Stimulated activated CD4-positive, alpha-beta T cell treated with anti-CD3 and anti-CD28 coated beads, Interleukin-12 subunit alpha, Interleukin-12 subunit beta, amount 100 ng/mL, for 4 hours (primary cell): ENCODE results near the gene POLR2C.
"Not testable (repeated sequence)": the region's sequence is repeated elsewhere in the genome, so short reads cannot be mapped to it uniquely, and the experiment has no call there.

Source experiments
- DNase-seq: peaks from one replicate; pipeline ENCODE4 v3.0.0-alpha.2; 2020

Gene POLR2C

DNA sequence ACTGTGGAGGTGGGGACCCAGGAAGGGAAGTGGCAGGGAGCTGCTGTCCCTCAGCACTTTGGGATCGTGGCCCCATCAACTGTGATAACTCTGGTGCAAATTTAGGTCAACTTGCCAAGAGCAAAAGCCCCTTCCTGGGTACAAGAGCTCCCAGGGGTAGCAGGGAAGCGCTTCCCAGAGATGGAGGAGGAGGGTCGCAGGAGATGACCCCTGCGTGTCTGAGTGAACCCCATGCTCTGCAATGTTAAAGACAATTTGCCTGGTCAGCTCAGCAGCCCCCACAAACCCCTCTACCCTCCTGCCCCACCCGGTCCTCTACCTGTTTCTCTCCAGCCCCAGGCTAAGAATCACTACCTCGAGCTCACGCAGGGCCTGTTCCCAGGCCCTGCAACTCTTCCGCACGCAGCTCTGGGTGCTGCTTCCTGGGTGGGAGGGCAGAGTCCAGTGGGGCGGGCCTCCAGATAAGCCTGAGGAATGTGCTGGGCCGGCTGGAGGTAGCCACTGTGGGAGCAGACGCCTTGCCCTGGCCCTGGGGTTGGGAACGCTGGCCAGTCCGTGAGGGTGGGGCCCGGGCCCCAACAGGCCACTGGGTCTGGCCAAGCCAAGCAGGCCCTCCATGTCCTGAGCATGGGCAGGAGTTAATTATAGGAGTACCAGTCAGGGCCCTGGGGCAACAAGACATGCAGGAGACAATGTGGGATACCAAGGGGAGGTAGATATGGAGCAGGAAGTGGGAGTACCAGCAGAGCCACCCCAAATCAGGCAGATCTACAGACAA, 17.7 kb downstream of the POLR2C start:
- DNase-seq, result no peak

DNA sequence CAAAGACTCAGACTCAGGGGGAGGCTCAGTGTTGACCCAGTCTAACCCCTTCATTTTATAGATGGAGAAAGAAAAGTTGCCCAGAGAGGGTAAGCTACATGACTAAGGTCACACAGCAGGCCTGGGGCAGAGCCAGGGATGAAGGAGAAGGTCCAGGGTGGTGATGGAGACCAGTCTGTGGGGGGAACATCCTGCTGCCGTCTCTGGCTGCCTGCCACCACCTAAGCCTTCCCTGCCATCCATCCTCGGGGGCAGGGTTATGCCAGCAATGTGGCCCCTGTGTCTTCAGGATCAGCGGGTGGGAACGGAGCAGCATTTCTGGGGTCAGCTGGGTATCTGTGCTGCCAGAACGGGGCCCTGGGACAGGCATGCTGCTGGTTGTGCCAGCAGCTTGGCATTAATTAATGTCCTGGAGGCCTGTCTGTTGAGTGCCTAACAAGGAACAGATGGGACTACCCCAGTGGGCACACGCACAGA, 18.3 kb downstream of the POLR2C start:
- no peak for DNase-seq

DNA sequence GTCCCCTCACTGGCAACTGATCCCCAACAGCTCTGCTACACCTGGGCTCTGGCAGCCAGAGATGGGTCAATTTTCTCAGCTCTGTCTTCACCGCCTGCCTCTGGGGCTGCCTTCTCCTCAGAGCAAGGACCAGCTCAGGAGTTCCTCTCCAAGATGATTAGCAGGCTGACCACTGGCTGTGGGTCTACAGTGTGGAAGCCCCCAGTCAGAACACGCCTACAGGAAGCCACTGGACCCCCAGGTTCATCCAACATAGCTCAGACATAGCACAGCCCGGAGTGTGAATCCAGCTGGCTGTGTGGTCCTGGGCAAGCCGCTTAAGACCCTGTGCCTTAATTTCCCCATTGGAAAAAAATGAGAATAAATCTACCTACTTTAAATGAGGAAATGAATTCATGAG, 18.9 kb downstream of the POLR2C start:
- DNase-seq, result no peak

DNA sequence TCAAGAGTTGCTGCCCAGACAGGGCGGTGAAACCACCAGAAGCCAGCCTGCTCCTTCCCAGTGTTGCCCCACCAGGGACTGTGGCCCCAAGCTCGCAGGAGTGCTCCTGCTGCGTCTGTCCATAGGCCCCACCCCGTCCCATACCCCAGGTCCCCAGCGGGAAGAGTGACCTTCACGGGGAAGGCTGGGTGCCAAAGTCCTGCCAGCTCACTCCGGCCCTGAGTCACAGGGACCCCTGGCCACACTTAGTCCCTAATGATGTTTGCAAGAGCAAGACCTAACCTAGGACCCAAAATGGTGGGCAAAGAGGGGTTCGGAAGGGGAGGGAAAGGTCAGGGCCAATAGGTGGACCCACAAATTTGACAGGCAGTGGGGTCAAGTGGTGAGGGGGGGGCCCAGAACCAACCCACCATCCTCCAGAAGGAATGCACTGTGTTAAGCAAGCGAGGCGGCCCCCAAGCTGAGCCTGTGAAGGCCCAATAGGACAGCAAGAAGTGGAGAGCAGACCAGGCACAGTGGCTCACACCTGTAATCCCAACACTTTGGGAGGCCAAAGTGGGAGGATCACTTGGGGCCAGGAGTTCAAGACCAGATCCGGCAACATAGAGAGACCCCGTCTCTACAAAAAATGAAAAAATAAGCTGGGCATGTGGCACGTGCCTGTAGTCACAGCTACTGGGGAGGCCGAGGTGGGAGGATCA, 20.5 kb downstream of the POLR2C start:
- DNase-seq, result no peak

DNA sequence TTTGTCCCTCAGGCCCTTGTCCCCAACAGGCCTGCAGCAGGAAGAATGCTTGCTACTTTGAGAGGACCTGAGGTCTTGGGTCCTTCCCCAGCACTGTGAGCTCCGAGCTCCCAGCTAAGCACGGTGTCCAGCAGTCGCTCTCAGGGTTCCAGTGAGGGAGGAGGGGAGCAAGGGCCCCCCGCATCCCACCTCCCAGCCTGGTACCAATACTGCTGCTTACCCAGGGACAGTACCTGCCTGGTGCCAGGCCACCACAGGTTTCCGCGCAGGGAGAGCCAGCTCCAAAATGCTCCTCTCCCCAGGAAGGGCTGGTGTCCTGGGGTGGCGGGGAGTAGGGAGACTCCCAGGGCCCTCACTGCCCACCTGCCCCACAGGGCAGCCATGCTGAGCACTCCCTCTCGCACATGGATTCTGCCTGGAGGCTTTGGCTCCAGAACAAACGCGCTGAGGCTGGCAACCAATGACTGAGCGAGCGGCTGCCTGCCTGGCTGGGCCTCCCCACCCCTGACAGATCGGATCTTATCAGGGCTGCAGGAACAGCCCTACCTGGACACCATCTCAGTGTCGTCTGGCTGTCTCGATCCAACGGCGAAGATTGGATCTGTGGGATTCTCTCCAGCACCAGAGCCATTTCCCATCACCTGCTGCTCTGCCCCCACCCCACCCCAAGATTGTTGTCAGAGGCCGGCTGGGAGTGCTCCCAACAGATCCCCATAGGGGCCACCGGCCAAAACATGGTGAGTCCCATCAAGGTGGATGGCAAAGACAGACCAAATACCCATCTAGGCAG, 21.4 kb downstream of the POLR2C start:
- no peak for DNase-seq

DNA sequence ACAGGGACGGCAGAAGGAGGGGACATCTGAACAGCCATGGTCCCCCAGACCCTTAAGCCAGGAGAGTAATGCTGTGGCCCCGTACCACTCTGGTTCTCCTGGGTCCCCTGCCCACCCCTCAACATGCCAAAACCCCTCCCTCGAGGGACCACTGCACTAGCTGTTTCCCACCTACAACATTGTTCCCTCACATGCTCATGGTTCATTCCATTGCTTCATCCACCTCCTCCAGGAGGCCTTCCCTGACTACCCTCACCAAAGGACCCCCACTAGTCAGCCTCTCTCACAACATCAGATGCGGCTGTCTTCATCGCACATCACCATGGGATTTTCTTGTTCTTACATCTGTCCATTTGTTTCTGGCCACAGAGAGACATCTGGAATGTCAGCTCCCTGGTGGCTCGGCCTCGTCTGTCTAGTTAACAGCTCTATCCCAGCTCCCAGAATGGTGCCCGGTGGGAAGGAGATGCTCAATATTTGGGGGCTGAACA, 22.1 kb downstream of the POLR2C start:
- DNase-seq, result no peak

DNA sequence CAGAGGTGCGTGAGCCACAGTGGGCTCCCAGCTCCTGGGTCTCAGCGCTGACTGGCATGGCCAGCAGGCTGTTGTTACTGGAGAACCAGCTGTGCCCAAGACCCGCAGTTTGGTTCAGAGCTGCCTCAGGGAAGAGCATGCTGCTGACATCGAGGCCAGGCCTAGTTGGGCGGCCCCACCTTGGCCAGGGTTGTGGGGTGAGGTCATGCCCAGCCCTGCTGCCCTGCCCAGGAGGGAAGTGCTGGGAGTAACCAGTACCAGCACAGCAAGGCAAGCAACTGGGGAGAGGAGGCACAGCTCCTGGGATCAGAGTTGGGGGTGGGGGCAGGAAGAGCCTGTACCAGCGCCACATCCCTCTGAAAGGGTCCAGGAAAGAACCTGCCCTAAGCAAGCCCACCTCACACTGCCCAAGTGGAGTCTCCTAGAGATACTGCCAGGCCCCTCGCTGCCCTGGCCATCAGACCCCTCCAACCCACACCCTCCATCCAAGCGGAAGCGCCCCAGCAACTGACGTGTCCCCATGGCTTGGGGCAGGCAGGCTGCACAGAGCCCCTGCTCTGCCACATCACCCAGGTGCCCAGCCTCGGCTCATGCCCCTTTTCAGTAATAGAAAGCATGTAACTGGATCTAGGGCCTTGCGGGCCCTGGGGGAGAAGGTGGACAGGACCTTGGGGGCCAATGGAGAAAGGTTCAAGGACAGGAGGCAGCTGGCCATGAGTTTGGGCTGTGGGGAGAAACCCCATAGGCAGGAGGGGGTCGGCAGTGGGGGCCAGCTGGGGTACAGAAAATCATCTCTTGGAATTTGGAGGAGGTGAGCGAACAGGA, 22.8 kb downstream of the POLR2C start:
- DNase-seq, result no peak

DNA sequence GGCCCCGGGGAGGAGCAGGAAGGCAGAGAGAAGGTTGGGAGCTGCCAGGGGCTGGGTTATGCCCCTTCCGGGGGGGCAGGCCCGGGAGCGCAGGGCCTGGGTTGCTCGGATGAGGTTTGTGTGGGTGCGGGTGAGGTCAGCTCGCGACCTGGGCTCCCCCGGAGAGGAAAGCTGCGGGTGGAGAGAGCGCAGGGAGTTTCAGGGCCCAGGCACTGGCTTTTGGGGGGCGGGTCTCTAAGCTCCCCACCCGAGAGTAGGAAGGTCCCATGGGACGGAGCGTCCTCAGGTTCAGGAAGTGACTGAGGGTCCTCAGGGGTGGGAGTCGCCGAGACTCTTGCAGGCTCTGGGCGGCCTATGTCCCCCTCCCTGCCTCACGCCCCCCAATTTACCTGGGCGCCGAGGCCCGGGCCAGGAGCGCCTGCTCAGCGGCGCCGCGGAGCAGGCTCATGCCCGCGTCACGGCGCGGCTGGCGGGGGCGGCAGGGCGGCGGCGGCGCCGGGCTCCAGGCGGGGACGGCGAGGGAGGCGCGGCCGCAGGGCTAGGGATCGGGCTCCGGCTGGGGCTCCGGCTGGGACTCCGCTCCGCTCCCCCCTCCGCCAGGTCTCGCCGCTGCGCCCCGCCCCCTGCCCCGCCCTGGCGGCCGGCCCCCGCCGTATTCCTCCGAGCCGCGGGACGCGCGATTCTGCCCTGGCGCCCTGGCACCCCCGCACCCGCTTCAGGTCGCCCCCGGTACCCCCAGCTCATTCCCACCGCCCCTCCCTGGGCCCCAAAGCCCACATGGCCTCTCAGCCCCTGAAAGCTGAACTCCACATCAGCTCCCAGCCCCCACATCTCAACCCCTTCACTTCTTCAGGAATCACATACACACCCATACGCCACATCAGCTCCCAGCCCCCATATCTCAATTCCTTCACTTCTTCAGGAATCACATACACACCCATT, 23.7 kb downstream of the POLR2C start, which contains the start of gene DOK4:
DOK4 (minus strand) TSS at position 578 of the 942 bp plus-strand sequence. CDS start 6,986 bp downstream, outside the sequence.
- peak; percentile 82 for DNase-seq

DNA sequence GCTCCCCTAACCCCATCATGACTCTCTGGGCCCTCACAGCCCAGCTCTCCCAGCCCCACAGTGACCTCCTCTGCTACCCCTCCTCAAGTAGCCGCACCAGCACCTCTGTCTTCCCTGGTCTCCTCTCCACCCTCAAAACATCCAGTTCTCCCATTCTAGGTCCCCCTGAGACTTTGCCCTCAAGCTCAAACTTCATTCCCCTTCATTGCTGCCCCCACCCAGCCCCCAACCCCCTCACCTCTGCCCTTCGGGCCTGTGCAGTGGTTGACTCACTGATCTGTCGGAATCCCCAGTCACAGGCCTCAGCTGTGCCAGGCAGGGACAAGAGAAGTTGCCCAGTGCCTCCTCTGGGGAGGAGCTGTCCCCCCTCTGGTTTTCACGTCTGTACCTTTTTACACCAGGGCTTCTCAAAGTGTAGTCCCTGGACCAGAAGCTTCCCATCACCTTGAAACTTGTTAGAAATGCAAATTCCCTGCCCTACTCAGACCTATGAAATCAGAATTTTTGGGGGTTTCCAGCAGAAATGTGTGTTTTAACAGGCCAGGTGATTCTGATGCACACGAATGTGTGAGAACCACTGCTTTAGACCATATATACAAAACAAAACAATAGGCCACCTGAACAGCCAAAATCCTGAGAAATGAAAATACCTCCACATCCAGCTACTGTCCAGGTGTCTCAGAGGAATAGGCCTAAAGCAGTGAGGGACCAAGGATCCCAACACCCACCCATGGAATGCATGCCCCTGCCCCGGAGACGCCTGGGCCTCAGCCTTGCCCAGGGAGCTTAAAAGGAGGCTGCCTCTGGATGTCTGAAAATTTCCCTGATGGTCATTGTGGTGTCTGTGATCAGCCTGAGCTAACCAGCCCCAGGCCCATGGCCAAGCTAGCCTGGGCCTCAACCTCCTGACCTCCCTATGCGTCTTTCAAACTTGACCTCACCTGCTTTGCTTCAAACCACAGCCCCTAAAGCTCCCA, 24.7 kb downstream of the POLR2C start:
- DNase-seq, result no peak

DNA sequence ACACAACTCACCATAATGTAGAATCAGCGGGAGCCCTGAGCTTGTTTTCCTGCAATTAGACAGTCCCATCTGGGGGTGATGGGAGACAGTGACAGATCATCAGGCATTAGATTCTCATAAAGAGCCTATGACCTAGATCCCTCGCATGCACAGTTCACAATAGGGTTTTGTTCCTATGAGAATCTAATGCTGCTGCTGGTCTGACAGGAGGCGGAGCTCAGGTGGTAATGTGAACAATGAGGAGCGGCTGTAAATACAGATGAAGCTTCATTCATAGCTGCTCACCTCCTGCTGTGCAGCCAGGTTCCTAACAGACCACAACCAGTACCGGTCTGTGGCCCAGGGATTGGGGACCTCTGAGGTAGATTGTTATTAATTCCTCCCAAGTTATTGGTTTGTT, 26.8 kb downstream of the POLR2C start:
- DNase-seq, result no peak

DNA sequence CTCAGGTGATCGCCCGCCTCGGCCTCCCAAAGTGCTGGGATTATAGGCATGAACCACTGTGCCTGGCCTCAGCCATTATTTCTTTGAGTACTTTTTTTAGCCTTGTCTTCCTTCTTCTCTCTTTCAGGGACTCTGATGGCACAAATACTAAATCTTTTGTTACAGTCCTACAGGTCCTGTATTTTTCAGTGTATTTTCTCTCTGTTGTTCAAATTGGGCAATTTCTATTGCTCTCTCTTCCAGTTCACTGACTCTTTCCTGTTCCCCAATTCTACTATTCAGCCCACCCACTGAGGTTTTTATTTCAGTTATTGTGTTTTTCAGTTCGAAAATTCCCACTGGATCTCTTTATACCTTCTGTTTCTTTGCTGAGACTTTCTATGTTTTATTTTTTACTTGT, 31.3 kb downstream of the POLR2C start:
- no peak for DNase-seq

DNA sequence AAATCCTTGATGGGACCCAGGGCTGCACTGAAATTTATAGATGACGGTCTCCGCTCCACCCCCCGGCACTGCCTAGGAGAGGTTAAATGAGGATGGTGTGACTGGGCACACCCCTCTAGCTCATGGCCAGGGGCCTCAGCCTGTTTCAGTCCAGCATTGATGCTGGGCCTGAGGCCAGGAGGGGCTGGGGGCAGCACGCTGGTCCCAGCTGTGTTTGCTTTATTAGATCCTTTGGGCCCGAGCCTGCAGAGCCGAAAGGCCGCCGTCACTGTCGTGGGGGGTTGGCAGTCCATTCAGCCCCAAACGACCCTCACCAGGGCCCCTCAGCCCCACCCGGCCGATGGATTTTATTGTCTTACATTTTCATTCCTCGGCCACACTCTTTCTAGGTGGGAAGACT, 34.6 kb downstream of the POLR2C start:
- no peak for DNase-seq

DNA sequence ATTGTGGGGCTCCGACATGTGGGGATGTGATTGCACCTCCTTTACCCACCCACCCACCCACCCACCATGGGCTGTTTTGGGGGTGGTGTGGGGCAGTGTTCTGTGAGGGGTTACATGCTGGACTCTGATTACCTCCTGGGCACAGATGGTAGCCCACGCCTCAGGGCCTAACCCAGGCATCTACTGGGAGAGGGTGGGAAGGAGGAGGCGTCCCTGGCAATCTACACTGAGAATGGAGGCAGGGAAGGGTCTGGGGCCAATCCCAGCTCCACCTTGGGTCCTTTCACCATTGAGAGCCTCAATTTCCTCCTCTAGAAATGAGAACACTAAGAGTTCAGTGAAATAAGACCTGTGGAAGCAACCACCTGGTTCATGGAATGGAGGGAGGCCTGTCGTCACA, 35.6 kb downstream of the POLR2C start:
- DNase-seq, result no peak

DNA sequence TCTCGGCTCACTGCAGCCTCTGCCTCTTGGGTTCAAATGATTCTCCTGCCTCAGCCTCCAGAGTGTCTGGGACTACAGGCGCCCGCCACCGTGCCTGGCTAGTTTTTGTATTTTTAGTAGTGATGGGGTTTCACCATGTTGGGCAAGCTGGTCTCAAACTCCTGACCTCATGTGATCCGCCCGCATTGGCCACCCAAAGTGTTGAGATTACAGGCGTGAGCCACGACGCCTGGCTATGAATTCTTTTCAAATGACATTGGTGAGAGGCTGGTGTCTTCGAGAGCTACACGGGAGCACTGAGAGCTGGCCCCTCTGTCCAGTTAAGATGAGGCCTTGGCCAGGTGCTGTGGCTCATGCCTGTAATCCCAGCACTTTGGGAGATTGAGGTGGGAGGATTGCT, 37.5 kb downstream of the POLR2C start:
- DNase-seq, result not testable (repeated sequence)

DNA sequence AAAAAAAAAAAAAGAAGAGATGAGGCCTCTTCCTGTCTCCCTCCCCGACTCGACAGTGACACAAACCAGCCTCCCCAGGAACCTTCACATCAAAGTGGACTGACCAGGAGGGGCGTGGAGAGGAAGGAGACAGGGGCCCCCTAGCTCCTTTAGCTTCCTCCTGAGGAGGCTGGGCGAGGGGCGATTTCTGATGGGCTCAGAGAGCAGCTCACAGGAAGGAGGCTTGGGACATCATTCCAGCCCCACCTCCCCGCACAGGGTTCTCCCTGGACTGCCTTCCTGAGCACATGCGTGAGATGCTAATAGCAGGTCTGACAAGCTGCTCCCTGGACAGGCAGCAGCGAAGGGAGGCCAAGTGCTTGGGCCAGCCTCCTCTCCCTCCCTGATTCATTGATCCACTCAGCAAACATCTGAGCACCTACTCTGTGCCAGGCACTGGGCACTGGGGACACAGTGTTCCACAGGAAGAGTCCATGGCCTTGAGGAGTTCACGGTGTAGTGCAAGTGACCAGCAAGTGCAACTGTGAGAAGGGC, 38.2 kb downstream of the POLR2C start:
- no peak for DNase-seq

DNA sequence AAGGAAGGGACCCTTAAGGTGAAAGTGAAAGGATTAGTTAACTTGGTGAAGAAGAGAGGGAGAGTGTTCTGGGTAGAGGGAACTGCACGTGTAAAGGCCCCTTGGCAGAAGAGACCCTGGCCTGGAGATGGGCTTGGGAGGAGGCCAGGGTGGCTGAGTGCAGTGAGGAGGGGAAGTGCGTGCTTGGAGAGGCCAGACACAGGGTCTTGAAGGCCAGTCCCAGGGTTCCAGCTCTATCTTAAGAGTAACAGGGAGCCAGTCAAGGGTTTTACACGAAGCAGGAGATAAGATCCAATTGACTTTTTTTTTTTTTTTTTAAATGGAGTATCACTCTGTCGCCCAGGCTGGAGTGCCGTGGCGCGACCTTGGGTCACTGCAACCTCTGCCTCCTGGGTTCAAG, 39.0 kb downstream of the POLR2C start:
- no peak for DNase-seq

DNA sequence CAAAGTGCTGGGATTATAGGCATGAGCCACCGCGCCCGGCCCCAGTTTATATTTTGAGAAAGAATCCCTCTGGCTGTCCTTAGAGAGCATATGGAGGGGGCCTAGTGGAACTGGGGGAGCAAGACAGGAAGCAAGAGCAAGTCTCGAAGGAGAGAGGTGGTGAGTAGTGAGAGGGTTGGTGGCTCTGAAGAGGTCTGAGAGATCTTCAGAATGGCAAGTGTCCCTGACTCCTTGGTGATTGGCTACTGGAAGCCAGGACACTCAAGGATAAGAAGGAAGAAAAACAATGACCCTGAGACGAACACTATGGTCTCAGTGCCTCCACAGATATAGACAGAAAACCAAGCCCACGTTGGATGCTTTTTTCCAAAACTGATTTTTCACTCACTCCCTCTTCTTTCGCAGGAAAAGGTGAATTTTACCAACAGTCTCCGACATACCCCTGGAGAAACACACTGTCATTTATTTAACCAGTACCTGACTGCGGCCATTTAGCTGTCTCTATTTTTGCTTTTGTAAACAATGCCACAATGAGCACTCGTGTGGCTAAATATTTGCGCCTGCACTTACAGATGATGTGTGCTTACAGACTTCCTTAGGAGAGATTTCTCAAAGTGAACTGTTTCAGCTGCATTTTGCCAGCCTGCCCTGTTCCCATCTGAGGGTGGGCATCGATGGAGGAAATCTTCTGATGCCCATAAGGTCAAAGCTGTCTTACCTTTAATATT, 39.7 kb downstream of the POLR2C start:
- DNase-seq, result no peak

DNA sequence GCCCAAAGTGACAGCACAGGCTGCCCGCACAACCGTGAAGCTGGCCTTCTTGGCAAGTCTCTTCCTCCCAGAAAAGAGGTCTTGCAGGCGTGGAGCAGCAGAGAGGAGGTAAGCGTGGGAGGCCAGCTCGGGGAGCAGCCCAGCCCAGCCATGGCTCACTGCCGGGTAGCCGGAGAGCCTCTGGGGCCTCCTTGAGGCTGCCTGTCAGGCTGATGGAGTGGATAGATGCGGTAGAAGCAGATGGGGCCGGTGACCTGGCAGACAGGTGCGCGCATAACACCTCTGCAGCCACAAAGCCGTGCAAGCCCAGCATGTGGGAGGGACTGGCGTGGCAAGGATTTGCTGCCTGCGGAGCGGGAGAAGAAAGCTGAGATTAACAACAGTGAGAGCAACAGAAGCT, 40.9 kb downstream of the POLR2C start:
- DNase-seq, result no peak

DNA sequence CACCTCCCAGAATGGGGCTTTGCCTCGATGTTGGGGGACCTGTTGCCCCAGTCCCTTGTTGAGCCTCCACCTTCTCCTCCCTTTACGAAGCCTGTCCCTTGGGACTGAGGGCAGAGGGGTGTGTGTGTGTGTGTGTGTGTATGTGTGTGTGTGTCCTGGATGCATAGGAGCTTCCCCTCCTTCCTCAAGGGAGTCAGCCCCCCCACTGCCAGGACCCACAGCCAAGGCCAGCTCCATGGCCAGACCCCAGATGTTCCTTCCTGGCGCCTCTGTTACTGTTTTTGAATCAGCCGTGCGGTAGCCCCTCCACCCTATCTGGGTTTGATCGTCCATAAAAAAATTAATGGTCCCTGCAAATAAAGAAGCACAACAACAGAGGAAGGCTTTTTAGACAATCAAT, 41.5 kb downstream of the POLR2C start:
- DNase-seq, result no peak
